Measurements from ENCODE around the gene OR2F1.

- TF ChIP-seq REST (IDR thresholded peaks at IDR 0.05): no peak
- TF ChIP-seq YY1 (IDR thresholded peaks at IDR 0.05): no peak
- TF ChIP-seq SP1 (IDR thresholded peaks at IDR 0.05): no peak
- TF ChIP-seq HNF4G (IDR thresholded peaks at IDR 0.05): no peak
- TF ChIP-seq CTCF (IDR thresholded peaks at IDR 0.05; ENCODE audit: low read depth, low read length, missing input control): no peak
- no peak for TF ChIP-seq GABPA (IDR thresholded peaks at IDR 0.05 in 1 of 2, conservative IDR thresholded peaks at IDR 0.05 in 1 of 2)
- TF ChIP-seq JUND (IDR thresholded peaks at IDR 0.05): no peak
- no peak for TF ChIP-seq TAF1 (conservative IDR thresholded peaks at IDR 0.05)
- TF ChIP-seq MAX (IDR thresholded peaks at IDR 0.05): no peak
- TF ChIP-seq NR2F2 (IDR thresholded peaks at IDR 0.05): no peak
These were observed 10.6 kb downstream of the OR2F1 start for GRCh38 chr7:143965280-143965679.
